ENCODE results near the gene MIA. TPM values are rescaled to one million over a fixed set of nuclear protein-coding genes. Genes with fewer than 3 reads are reported as not detected.

MIA gene
- total and polyA plus RNA-seq, 2 of the 8 experiments (the other 6 are each of a cell fraction or from before 2014, with no cell fraction given): not detected

- H3K79me1 ChIP-seq (ENCODE audit: low read depth, low read length): peaks cover 33% of the 10 kb centered on the region
- 0 out of 2 replicates have a peak overlapping the region, but pooled peaks have one; percentile 48 for H2BK20ac ChIP-seq (ENCODE audit: low read length)
- peak overlapping the region; percentile 55; the same call in 1 of the 2 replicates for H3K27ac ChIP-seq (ENCODE audit: low read depth, low read length)
- H4K91ac ChIP-seq (replicated peaks; ENCODE audit: insufficient read length, low read length): no peak overlapping the region
- H4K8ac ChIP-seq (ENCODE audit: extremely low read depth, insufficient read depth, low read length): no peak overlapping the region
- WGBS, 2 experiments (ENCODE audit: extremely low coverage in 1 of 2, insufficient coverage in 1 of 2, insufficient read length in 1 of 2, insufficient replicate concordance in 2 of 2, low coverage in 1 of 2, low lambda C conversion rate in 2 of 2, missing lambda C conversion rate in 1 of 2): 90% methylated on average over 6 of the region's 6 CpGs; no CpG with 5 or more reads in 1 of the 2 experiments
- peaks cover 6 to 53% (median 19%) of the 10 kb centered on the region in 4 experiments; a peak in 7 of 8 replicates for H3K36me3 ChIP-seq (ENCODE audit: control insufficient read depth in 2 of 4, insufficient read depth in 4 of 4, low read length in 3 of 4)
- FAIRE-seq (no peak), DNase-seq (ENCODE audit: low read depth in 1 of 2, low spot score in 2 of 2) (no peak)
- peaks cover 3 to 62% (median 34%) of the 10 kb centered on the region in 4 experiments for H3K4me1 ChIP-seq (replicated peaks in 1 of 4; ENCODE audit: control insufficient read depth in 3 of 4, insufficient read depth in 4 of 4, low read length in 3 of 4)
- H3K56ac ChIP-seq (replicated peaks; ENCODE audit: insufficient read length, low read depth, low read length): no peak overlapping the region
- no peak overlapping the region for H2BK120ac ChIP-seq (replicated peaks; ENCODE audit: low read depth, low read length)
- H3K4me3 ChIP-seq (ENCODE audit: extremely low read depth in 1 of 4, insufficient read depth in 2 of 4, low read depth in 3 of 4, low read length in 4 of 4): no peak overlapping the region
- no peaks in the 10 kb centered on the region for H3K9me3 ChIP-seq (ENCODE audit: insufficient read depth in 2 of 2, low read depth in 1 of 2, low read length in 1 of 2)
- ChIA-PET POLR2A (ENCODE audit: partially characterized antibody) (interaction anchor here (0.6 to 15.7 kb wide), 11 partner anchors 8 to 113 kb away, joined by 3 to 241 read pairs (median 3); partner anchors contain the start of genes ACTMAP, COQ8B, ITPKC and MIA), CTCF (ENCODE audit: partially characterized antibody) (interaction anchor here (1.7 to 4.4 kb wide), 2 partner anchors 41 to 60 kb away, joined by 3 to 26 read pairs; no protein-coding TSS in a partner anchor)
- H3K23ac ChIP-seq (ENCODE audit: insufficient read length): no peak overlapping the region
- H2BK12ac ChIP-seq (ENCODE audit: low read depth, low read length): no peak overlapping the region
- TF ChIP-seq ATF3 (IDR thresholded peaks at IDR 0.05; ENCODE audit: insufficient read depth, low read depth, low read length): no peak
- TF ChIP-seq POLR2A (IDR thresholded peaks at IDR 0.05; ENCODE audit: control extremely low read depth in 1 of 2, low read depth in 2 of 2, low read length in 2 of 2): peak in 1 of 2 experiments; percentile 33; a peak in 1 of 3 replicates
- H2BK5ac ChIP-seq (ENCODE audit: low read depth, low read length): peak overlapping the region; percentile 66
- no peak overlapping the region for H4K5ac ChIP-seq (ENCODE audit: insufficient read length, low read depth, low read length)
- no peak overlapping the region for H3K14ac ChIP-seq (ENCODE audit: insufficient read length)
- H3K27me3 ChIP-seq (replicated peaks in 1 of 4; ENCODE audit: control insufficient read depth in 3 of 4, extremely low read depth in 1 of 4, insufficient read depth in 3 of 4, low read length in 3 of 4): no peaks in the 10 kb centered on the region
- peaks cover 6% of the 10 kb centered on the region; the same call in 1 of the 2 replicates for H3K23me2 ChIP-seq (ENCODE audit: low read depth, low read length)
- peaks cover 43 to 66% of the 10 kb centered on the region in 2 experiments for H4K20me1 ChIP-seq (replicated peaks in 1 of 2; ENCODE audit: control insufficient read depth in 1 of 2, insufficient read depth in 2 of 2, low read length in 2 of 2)
- H3K4ac ChIP-seq (replicated peaks; ENCODE audit: insufficient read length, low read depth, low read length): no peak overlapping the region
- peak overlapping the region; percentile 37 to 67; a peak in 3 of 4 replicates for H3K4me2 ChIP-seq (ENCODE audit: insufficient read depth in 1 of 2, low read depth in 2 of 2, low read length in 2 of 2)
- no peak overlapping the region for H2BK15ac ChIP-seq (ENCODE audit: low read length)
- H3K79me2 ChIP-seq (ENCODE audit: control insufficient read depth in 1 of 2, insufficient read depth in 2 of 2, low read length in 2 of 2): peaks cover 14 to 80% of the 10 kb centered on the region in 2 experiments
- H3K9ac ChIP-seq (replicated peaks in 1 of 4; ENCODE audit: extremely low read depth in 1 of 4, low read depth in 3 of 4, low read length in 3 of 4): no peak overlapping the region; a peak in 1 of 7 replicates
- no peak overlapping the region for H2AFZ ChIP-seq (ENCODE audit: low read length)
- H2AK5ac ChIP-seq (ENCODE audit: low read depth, low read length): peak overlapping the region; percentile 28; the same call in 1 of the 2 replicates
- no peak overlapping the region for H3K18ac ChIP-seq (ENCODE audit: extremely low read depth, low read length)
Measured at GRCh38 chr19:40803857-40804782, 28.8 kb downstream of the MIA start.

Measured in H1 (cell line).